Activated T-cell treated with anti-CD3 and anti-CD28 coated beads for 48 hours (primary cell): ENCODE data around the gene CPLX3.

ENCODE experiments used
- DNase-seq: peaks from one replicate; pipeline ENCODE4 v3.0.0-alpha.2; 2020; ENCODE audit warnings: low read depth

CPLX3 gene

GRCh38 chr15:74802290-74802689 is 24.1 kb upstream of the CPLX3 start:
- DNase-seq = no peak

DNA sequence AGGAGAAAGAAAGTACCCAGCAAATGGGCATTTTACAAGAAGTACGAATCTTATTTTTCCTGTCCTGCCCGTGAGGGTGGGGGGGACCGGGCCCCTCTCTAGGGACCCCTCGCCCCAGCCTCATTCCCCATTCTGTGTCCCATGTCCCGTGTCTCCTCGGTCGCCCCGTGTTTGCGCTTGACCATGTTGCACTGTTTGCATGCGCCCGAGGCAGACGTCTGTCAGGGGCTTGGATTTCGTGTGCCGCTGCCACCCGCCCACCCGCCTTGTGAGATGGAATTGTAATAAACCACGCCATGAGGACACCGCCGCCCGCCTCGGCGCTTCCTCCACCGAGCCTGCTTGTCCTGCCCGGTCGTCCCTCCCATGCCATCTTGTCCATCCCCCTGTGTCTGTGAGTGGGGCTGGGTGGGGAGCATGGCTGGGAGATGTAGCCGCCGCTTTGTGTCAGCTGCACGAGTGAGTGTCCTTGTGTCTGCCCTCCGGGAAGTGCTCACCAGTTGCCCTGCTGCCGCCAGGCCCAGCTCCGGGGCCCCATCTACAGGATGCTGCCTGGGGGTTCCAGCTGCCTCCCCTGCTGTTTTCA is 23.5 kb upstream of the CPLX3 start:
- no peak for DNase-seq

DNA sequence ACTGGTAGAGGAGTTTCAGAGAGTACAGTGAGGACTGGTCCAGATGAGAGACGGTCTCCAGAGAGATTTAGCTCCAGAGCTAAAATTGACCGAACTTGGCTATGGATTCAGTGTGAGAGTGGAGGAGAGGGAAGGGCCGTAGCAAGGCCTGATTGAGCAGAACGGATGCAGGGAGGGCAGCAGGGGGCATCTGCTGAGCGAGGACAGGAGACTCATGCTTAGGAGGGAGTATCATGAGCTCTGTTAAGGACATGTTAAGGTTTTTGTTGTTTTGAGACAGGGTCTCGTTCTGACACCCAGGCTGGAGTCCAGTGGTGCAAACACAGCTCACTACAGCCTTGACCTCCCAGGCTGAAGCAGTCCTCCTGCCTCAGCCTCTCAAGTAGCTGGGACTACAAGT is 21.5 kb upstream of the CPLX3 start:
- DNase-seq = no peak

GRCh38 chr15:74807282-74807681 is 19.1 kb upstream of the CPLX3 start:
- no peak for DNase-seq

DNA sequence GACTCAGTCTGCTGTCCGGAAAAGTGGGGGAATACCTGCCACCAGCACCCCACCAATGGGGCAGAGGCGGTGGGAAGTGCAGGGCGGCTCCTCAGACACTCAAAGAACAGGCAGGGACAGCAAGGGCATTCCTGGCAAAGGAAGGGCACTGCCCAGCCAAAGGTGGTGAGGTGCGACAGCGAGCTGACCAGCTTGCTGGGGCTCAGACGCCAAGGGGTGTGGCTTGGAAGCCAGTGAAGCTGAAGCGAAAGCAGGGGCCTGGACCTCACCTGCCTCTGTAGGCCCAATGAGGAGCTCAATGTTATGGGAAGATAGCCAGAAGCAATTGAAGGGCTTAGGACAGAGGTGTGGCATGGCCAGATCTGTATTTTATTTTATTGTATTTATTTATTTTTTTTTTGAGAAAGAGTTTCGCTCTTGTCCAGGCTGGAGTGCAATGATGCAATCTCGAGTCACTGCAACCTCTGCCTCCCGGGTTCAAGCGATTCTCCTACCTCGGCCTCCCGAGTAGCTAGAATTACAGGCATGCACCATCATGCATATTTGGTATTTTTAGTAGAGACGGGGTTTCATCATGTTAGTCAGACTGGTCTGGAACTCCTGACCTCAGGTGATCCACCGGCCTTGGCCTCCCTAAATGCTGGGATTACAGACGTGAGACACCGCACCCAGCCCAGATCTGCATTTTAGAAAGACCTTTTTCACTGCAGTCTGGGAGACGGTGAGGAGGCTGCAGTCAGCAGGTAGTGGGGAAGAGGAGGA is 18.2 kb upstream of the CPLX3 start:
- no peak for DNase-seq

GRCh38 chr15:74808840-74809229 is 17.6 kb upstream of the CPLX3 start:
- no peak for DNase-seq

- no peak for DNase-seq
Measured at GRCh38 chr15:74809242-74809641, 17.2 kb upstream of the CPLX3 start.

DNA sequence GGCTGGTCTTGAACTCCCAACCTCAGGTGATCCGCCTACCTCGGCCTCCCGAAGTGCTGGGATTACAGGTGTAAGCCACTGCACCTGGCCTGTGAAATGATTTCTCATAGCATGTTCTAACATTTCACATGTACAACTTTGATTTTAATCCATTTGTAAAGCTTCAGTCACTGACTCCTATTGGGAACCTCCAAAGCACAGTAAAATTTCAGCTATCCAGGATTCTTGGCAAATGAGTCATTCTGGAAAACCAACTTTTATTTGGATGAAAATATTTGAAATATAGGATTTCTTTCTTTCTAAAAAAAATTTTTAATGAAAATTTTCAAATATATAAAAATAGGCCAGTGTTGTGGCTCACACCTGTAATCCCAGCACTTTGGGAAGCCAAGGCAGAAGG is 16.5 kb upstream of the CPLX3 start:
- no peak for DNase-seq

DNA sequence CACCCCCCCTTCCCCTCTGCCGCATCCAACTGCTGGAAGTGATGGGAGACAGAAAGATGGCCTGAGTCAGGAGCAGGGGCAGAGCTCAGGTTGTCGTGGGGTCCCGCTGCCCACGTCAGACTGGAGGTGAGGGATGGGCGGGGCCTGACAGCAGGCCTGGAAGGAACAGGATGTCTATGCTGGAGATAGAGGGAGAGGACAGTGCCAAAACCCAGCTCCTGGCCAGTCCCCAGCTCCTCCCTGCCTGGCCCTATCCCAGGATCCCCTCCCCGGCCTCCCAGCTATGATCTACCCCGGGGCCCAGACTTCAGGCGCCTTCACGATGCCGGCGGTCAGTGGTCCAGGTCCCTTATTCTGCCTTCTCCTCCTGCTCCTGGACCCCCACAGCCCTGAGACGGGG is 13.9 kb upstream of the CPLX3 start, which contains the start of gene LMAN1L:
TSS of gene LMAN1L (plus strand) at position 303 of the 400 bp plus-strand sequence. CDS start at position 323, 20 bp downstream.
- DNase-seq = no peak

DNA sequence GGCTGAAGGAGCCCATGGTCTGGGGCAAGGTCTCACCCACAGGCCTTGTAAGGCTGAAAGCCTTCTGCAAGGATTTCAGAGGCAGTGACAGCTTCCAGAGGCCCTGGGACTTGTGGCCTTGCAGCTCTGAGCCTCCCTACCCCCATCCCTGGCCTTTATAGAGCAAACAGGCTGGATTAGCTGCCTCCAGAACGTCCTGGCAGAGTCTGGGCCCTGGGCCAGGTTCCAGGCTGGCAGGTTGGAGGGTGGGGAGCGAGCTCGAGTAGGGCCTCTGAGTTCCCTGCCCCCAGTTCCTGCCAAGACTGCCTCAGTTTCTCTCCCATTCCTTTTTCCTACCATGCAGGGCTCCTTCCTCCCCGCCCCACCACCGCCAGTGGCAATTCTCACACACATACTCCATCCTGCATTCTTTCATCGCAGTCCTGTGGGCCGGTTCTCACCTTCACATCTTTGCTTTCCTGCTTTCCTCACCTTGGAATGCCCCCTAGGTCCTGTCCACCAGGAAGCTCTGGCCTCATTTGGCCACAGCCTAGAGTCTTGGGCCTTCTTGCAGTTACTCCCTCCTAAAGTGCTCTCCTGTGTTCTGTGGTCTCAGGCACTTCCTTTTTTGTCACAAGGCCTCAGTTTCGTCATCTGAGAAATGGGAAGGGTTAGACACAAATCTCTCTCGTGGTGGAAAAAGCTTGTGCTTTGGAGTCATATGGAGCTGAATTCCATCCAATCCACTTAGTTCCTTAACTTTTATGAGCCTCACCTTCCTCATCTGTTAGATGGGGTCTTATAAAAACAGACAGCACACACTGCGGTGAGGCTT is 11.1 kb upstream of the CPLX3 start:
- DNase-seq = no peak

- no peak for DNase-seq
Measured at GRCh38 chr15:74815961-74816360, 10.5 kb upstream of the CPLX3 start.

GRCh38 chr15:74816624-74817369 is 9.6 kb upstream of the CPLX3 start:
- no peak for DNase-seq

DNA sequence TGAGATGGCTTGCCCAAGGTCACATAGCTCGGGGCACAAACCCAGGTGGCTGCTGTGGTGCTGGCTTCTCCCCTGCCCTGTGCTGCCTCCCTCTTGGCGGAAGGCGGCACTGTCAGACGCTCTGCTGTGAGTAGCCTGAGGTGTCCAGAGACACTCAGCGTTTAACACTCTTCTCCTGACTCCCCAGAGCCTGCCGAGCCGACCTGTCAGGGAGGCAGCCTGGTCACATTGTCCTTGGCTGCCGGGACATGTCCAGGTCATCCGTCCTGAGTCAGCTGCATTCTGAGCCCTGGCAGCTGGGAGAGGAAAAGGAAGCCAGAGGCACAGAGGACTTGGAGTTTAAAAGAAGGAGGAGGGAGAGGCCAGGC is 9.1 kb upstream of the CPLX3 start:
- no peak for DNase-seq

DNA sequence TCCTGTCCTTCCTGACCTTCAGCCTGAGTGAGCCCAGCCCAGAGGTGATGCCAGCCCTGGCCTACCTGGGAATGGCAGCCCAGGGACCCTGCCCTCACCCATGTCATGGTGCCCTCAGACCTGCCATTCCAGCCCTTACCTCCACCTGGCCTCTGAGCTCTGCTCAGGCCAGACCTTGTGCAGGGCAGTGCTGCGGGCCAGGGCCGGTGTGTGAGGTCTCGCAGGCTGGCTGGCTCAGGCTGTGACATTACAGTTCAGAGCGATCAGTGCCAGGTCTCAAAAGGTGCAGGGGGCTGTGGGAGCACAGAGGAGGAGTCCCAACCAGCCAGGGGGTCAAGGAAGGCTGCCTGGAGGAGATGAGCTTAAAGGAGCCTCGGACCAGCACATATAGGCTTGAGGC is 6.4 kb upstream of the CPLX3 start:
- no peak for DNase-seq

DNA sequence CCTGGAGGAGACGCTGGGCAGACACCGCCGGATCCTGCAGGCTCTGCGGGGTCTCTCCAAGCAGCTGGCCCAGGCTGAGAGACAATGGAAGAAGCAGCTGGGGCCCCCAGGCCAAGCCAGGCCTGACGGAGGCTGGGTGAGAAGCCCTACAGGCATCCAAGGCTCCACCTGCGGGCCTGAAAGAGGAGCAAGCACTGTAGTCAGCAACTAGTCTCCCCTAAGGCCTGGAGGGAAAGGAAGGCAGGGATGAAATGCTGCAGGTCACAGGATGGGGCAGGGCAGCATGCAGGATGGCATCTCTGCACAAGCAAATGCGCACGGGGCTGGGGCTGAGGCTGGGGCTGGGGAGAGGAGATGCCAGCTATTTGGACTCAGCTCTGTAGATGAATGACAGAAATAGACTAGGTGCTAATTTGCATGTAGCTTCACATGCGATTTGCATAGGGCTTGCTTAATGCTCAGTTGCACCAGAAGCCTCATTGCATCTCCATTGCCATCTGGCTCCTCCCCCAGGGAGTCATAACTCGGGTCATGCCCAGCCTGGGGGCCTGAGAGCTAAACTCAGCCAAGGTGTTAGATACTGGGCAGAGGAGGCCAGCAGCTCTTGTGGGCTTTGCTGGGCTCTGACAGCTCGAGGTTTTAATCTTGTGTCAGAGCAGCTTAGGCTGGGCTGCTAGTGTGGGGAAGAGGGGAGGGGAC is 5.2 kb upstream of the CPLX3 start:
- no peak for DNase-seq

DNA sequence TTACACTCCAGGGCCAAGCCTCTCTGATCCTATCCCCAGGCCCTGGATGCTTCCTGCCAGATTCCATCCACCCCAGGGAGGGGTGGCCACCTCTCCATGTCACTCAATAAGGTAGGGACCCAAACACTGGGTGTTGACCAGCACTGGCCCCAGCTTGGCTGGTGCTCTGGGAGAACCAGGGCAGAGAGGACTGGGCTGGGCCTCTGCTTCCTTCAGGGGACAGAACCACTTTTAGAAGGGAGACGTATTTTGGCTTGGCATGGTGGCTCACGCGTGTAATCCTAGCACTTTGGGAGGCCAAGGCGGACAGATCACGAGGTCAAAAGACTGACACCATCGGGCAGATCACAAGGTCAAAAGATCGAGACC is 4.7 kb upstream of the CPLX3 start:
- no peak for DNase-seq

DNA sequence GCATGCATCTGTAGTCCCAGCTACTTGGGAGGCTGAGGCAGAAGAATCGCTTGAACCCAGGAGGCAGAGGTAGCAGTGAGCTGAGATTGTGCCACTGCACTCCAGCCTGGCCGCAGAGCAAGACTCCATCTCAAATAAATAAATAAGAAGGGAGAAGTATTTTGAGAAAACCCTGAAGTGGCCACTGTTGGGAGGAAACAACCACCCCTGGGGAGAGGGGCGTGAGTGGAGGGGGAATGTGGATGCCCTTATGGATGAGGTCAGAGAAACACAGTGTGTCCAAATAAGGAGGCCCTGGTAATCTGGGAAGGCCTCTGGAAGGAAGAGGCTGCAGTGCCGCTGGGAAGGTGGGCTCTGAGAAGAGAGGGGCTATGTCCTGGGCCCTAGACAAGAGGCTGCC is 4.2 kb upstream of the CPLX3 start:
- no peak for DNase-seq

- DNase-seq = no peak
Measured at GRCh38 chr15:74823324-74823723, 3.1 kb upstream of the CPLX3 start.

DNA sequence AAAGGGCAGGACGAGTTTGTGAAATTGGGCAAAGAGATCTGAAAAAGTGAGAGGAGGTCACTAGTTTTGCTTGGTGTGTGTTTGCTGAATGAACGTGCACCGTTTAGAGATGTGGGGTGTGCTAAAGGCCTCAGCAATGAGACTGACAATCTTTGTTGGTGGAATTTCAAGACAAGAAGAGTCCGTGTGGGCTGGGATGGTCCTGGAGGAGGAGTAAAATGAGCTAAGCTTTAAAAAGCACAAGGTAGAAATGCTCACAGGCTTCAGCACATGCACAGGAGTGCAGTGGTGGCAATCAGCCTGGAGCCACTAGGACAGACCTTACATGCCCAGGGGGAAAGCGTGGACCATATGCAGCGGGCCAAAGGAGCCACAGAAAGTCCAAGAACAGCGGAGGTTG is 1.5 kb upstream of the CPLX3 start:
- no peak for DNase-seq

DNA sequence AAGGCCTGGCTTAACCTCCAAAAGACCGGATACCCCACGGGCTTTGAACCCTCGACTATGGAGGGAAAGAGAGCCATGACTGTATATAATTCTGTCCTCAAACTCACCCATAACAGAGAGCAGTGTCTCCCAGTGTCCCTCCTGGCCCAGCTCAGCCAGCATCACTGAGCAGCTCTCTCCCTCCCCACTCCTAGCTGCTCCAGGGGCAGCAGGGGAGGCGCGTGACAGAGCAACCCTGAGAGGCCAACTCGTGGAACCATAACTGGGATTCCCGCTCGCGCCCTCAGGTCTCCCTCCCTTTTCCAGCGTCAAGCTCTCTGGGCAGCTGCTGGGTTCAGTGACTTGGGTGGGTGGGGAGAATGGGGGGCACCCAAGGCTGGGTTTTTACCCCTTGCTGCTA is 561 bp upstream of the CPLX3 start:
- no peak for DNase-seq

GRCh38 chr15:74826921-74827320 is 494 bp downstream of the CPLX3 start:
- DNase-seq = no peak

GRCh38 chr15:74827614-74828013 is 1.2 kb downstream of the CPLX3 start:
- no peak for DNase-seq
